ENCODE data around the gene STAB1. TPM values are rescaled to one million over a fixed set of nuclear protein-coding genes. Genes with fewer than 3 reads are reported as not detected.

Gene STAB1
- polyA plus RNA-seq, 1 donor (not counting 4 experiments of a cell fraction or from before 2014, with no cell fraction given): not detected

- Histone ChIP-seq H3K4me2 (ENCODE audit: control insufficient read depth, extremely low read depth, insufficient read depth, low read depth, low read length) (no peak overlapping the region), H3K4me3 (ENCODE audit: control insufficient read depth in 2 of 3, extremely low read depth in 1 of 3, insufficient read depth in 2 of 3, low read depth in 1 of 3, low read length in 3 of 3) (no peak overlapping the region), H3K9ac (ENCODE audit: control insufficient read depth, extremely low read depth, insufficient read depth, low read length) (no peak overlapping the region), H2AFZ (ENCODE audit: control insufficient read depth, low read length) (no peak overlapping the region), H3K9me3 (ENCODE audit: control insufficient read depth, low read depth, low read length) (no peaks in the 10 kb centered on the region), H3K27ac (ENCODE audit: control insufficient read depth, insufficient read depth, low read length) (peak overlapping the region; percentile 13), H4K20me1 (ENCODE audit: control insufficient read depth, extremely low read depth, insufficient read depth, low read length) (no peaks in the 10 kb centered on the region), H3K4me1 (ENCODE audit: control insufficient read depth, extremely low read depth, insufficient read depth, low read length) (no peaks in the 10 kb centered on the region), H3K79me2 (ENCODE audit: control insufficient read depth, insufficient read depth, low read length) (peaks cover 3% of the 10 kb centered on the region), H3K9me1 (ENCODE audit: control insufficient read depth, extremely low read depth, insufficient read depth, low read length) (no peaks in the 10 kb centered on the region), H3K27me3 (ENCODE audit: control insufficient read depth, extremely low read depth, insufficient read depth, low read length) (no peaks in the 10 kb centered on the region), H3K36me3 (ENCODE audit: control insufficient read depth in 2 of 2, extremely low read depth in 1 of 2, insufficient read depth in 2 of 2, low read length in 2 of 2) (peaks cover 11 to 27% of the 10 kb centered on the region in 2 experiments)
- FAIRE-seq (no peak), DNase-seq (ENCODE audit: low read depth, low spot score) (no peak)
- dilution Hi-C loops (cut with MboI; ENCODE audit: extremely low pct_ligation_motif_present, low sequenced_read_pairs): no loop called here
- TF ChIP-seq CTCF (optimal IDR thresholded peaks at IDR 0.05 in 1 of 3, IDR thresholded peaks at IDR 0.05 in 1 of 3, conservative IDR thresholded peaks at IDR 0.05 in 1 of 3; ENCODE audit: extremely low read depth in 1 of 3, insufficient read depth in 2 of 3, low read length in 3 of 3): no peak
- TF ChIP-seq EZH2 (IDR thresholded peaks at IDR 0.05; ENCODE audit: low read length): no peak
Observed at GRCh38 chr3:52546111-52546901, 51.2 kb downstream of the STAB1 start.

- peaks cover 9 to 22% of the 10 kb centered on the region in 2 experiments for H3K36me3 ChIP-seq (ENCODE audit: control insufficient read depth in 2 of 2, extremely low read depth in 1 of 2, insufficient read depth in 2 of 2, low read length in 2 of 2)
- no peak overlapping the region for H3K4me3 ChIP-seq (ENCODE audit: control insufficient read depth in 2 of 3, extremely low read depth in 1 of 3, insufficient read depth in 2 of 3, low read depth in 1 of 3, low read length in 3 of 3)
- H4K20me1 ChIP-seq (ENCODE audit: control insufficient read depth, extremely low read depth, insufficient read depth, low read length): no peaks in the 10 kb centered on the region
- H3K4me2 ChIP-seq (ENCODE audit: control insufficient read depth, extremely low read depth, insufficient read depth, low read depth, low read length): no peak overlapping the region
- FAIRE-seq (no peak), DNase-seq (ENCODE audit: low read depth, low spot score) (no peak)
- H3K9ac ChIP-seq (ENCODE audit: control insufficient read depth, extremely low read depth, insufficient read depth, low read length): no peak overlapping the region
- H3K9me3 ChIP-seq (ENCODE audit: control insufficient read depth, low read depth, low read length): no peaks in the 10 kb centered on the region
- no peaks in the 10 kb centered on the region for H3K79me2 ChIP-seq (ENCODE audit: control insufficient read depth, insufficient read depth, low read length)
- H3K27ac ChIP-seq (ENCODE audit: control insufficient read depth, insufficient read depth, low read length): no peak overlapping the region
- dilution Hi-C loops (cut with MboI; ENCODE audit: extremely low pct_ligation_motif_present, low sequenced_read_pairs): no loop called here
- H2AFZ ChIP-seq (ENCODE audit: control insufficient read depth, low read length): no peak overlapping the region
- H3K4me1 ChIP-seq (ENCODE audit: control insufficient read depth, extremely low read depth, insufficient read depth, low read length): no peaks in the 10 kb centered on the region
- no peaks in the 10 kb centered on the region for H3K27me3 ChIP-seq (ENCODE audit: control insufficient read depth, extremely low read depth, insufficient read depth, low read length)
- no peak for TF ChIP-seq CTCF (optimal IDR thresholded peaks at IDR 0.05 in 1 of 3, IDR thresholded peaks at IDR 0.05 in 1 of 3, conservative IDR thresholded peaks at IDR 0.05 in 1 of 3; ENCODE audit: extremely low read depth in 1 of 3, insufficient read depth in 2 of 3, low read length in 3 of 3)
- TF ChIP-seq EZH2 (IDR thresholded peaks at IDR 0.05; ENCODE audit: low read length): no peak
- no peaks in the 10 kb centered on the region for H3K9me1 ChIP-seq (ENCODE audit: control insufficient read depth, extremely low read depth, insufficient read depth, low read length)
Observed at GRCh38 chr3:52547143-52547542, 52.0 kb downstream of the STAB1 start.
